G401.6 (cell line): ENCODE data around the gene MTA1.

ENCODE experiments used
- FAIRE-seq: peaks from 2 replicates; lab custom pipeline; 2012; peaks lifted over from hg19 to GRCh38; lab: Jason Lieb, UNC

The MTA1 gene

DNA sequence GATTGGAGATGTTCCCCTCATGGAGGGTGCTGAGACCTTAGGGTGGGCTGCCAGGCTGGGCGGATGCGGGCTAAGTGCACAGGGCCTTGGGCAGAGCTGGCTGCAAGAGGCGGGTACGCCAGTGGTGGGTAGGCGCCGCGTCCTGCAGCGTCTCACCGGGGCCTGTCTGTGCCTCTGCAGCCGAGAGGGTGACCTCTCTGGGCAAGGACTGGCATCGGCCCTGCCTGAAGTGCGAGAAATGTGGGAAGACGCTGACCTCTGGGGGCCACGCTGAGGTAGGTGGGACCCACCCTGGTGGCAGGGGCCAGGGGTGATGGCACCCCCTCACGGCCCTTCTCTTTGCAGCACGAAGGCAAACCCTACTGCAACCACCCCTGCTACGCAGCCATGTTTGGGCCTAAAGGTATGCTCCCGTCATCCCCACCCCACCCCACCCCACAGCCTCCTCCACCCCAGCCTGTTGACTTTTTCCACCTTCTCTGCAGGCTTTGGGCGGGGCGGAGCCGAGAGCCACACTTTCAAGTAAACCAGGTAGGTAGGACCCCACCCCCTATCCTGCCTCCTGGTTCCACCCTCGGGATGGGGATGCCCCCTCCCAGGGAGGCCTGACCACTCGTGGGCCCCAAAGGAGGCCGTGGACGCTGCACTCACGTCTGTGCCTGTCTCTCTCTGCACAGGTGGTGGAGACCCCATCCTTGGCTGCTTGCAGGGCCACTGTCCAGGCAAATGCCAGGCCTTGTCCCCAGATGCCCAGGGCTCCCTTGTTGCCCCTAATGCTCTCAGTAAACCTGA is 68.6 kb downstream of the MTA1 start:
- FAIRE-seq = no peak

GRCh38 chr14:105488781-105489541 is 69.3 kb downstream of the MTA1 start:
- FAIRE-seq = no peak

- FAIRE-seq = peak; percentile 84
Measured at GRCh38 chr14:105489542-105490266, 70.1 kb downstream of the MTA1 start.

DNA sequence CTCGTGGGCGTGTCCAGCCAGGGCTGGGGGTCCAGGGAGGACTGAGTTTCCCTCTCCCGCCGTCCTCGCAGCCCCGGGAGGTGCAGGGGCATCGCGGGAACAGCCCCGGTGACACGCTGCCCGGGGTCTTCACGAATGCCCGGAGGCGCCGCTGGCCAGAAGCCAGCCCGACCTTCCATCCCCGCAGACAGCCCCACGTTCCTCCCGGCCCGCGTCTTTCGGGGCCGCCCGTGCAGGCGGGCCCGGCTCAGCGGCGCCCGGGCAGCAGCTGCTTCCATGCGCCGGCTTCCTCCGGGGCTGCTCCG is 70.6 kb downstream of the MTA1 start:
- no peak for FAIRE-seq

GRCh38 chr14:105490572-105491365 is 71.1 kb downstream of the MTA1 start, which contains the start of gene TEDC1:
Gene TEDC1, plus strand, starts transcription at chr14:105491246. Its CDS starts 130 bp downstream, at chr14:105491376.
- FAIRE-seq = peak; percentile 99

DNA sequence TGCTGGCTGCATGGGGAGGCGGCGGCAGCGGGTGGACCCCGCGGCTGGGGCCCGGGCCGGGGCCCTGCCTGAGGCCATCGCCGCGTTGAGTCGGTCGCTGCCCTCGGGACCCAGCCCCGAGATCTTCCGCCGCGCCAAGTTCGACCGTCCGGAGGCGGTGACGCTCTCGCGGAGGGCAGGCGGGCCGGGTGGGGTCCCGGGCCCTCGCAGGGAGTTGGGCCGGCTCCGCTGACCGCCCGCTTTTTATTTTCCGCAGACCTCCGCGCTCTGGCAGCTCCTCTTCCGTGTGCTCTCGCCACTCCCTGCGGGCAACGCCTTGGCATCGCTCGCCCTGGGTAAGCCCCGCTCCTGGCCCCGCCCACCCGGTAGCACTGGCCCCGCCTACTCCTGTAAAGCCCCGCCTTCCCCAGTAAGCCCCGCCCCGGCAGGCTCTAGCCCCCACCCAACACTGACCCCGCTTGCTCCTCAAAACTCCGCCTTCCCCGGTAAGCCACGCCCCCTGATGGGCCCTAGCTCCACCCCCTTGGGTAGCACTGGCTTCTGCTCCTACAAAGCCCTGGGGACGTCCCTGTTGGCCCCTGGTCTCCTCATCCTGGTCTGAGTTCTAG is 71.8 kb downstream of the MTA1 start:
- peak; percentile 39 for FAIRE-seq

GRCh38 chr14:105492031-105492970 is 72.7 kb downstream of the MTA1 start:
- no peak for FAIRE-seq

- no peak for FAIRE-seq
Measured at GRCh38 chr14:105492971-105493871, 73.6 kb downstream of the MTA1 start.

- no peak for FAIRE-seq
Measured at GRCh38 chr14:105493921-105494605, 74.4 kb downstream of the MTA1 start.

- no peak for FAIRE-seq
Measured at GRCh38 chr14:105494606-105494929, 74.9 kb downstream of the MTA1 start.

GRCh38 chr14:105495101-105495989 is 75.7 kb downstream of the MTA1 start:
- no peak for FAIRE-seq

- no peak for FAIRE-seq
Measured at GRCh38 chr14:105495990-105496830, 76.6 kb downstream of the MTA1 start.

DNA sequence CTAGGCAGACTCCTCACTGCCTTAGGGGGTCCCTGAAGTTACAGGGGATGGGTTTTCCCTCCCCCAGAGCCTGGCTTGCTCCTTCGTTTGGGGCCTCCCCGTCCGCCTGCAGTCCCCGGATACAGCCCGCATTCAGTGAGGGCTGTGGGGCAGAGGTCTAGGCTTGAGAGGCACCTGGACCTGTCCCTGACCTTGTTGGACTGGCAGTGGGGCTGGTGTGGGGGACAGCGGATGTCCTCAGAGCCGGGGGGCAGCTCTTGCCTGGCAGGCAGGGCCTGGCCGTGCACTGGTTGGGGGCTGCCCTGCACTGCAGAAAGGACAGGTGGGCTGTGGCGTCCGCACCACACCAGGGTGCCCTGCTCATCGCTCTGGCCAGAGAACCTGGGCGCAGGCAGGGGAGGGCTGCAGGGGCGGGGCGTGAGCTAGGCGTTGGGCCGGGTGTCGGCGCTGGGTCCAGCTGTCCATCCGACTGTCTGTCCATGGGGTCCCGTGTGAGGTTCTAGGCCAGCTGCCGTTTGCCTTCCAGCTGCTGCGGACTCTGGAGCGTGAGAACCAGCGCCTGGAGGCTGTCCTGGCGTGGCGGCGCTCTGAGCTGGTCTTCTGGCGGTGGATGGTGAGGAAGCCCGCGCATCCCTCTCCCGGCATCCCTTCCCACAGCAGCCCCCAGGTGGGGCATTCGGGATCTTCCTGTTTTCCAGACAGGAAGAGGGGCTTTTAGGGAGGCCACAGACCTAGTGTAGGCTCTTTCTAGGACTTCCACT is 77.4 kb downstream of the MTA1 start:
- FAIRE-seq = no peak

DNA sequence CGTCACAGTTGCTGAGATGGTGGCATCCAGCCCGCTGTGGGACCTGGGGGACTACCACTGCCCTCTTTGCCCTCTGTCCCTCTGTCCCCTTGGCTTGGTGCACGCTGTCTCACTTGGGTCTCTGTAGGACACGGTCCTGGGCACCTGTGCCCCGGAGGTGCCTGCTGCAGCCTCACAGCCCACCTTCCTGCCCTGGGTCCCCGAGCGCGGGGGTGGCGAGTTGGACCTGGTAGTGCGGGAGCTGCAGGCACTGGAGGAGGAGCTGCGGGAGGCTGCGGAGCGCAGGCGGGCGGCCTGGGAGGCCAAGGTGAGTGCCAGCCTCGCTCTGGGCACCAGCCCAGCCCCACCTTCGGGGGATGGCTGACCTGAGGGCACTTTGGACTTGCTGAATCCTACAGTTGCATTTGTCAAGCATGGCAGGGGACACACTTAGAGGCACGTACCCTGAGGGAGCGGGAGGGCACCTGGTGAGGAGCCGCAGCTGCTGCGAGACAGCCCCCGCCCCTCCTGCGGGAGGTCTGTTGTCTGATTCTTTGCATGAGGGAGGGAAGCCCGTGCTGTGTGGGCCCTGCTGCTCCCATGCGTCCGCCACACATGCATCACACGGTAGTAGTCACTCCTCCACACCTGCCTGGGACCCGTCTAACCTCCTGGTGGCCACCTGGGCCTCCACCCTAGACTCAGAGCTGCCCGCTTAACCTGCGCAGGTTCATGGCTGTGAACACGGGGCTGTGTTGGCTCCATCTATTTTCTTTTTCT is 78.2 kb downstream of the MTA1 start:
- FAIRE-seq = no peak

DNA sequence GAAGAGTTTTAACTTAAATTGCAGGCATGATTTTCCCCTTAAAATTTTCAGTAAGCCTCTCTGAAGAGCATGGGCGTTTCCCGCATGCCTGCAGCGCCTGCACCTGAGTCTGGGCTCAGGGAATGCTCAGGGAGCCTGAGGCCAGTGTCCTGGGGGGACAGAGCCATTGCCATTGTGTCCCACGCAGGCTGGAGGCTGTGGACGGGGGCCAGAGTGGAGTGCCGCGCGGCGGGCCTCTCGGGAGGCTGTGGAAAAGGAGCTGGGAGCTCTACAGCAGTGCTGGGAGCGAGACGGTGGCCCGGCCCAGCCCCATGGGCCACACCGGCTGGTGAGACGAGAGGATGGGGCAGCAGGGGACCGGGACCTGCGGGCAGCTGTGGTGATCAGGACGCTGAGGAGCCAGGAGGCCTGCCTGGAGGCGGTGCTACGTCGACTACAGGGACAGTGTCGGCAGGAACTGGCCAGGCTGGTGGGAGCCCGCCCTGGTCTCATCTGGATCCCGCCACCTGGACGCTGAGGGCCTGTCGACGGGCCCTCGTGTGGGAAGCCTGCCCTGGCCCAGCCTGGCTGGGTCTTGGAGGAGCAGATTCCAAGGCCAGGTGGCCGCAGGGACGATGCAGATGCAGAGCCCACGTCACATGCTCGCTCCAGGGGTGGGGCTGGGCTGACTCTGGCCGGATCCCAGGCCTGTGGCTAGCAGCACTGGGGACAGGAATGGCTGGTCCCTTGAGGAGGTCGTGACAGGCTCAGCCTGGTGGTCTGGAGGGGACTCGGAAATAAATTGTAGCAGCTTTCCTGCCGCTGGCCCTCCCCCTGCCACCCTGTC is 79.0 kb downstream of the MTA1 start:
- FAIRE-seq = no peak
